Sigmoid colon (tissue), 7 donors: ENCODE results near the gene ANAPC5. TPM values are rescaled to one million over a fixed set of nuclear protein-coding genes. Genes with fewer than 3 reads are reported as not detected.

Experiments used
- DNase-seq: peaks from one replicate; pipeline ENCODE4 v3.0.0-alpha.2; 2019
- H3K27ac ChIP-seq, 4 donors: fragments of 200-600 bp; sonication (generic); one replicate each; pipeline ENCODE4 v1.5.1; 2016 to 2019; ENCODE audit warnings: mild to moderate bottlenecking in 1 of 4
- H3K27me3 ChIP-seq, 3 donors: fragments of 200-600 bp; sonication (generic); one replicate each; pipeline ENCODE4 v1.5.1; 2019; ENCODE audit warnings: mild to moderate bottlenecking in 1 of 3
- H3K36me3 ChIP-seq, 4 donors: fragments of 200-600 bp; sonication (generic); one replicate each; pipeline ENCODE4 v1.5.1; 2016 to 2019
- H3K4me1 ChIP-seq, 4 donors: fragments of 200-600 bp; sonication (generic); one replicate each; pipeline ENCODE4 v1.5.1; 2017 to 2019
- H3K4me3 ChIP-seq, 4 donors: fragments of 200-600 bp; sonication (generic); one replicate each; pipeline ENCODE4 v1.5.1; 2017 to 2019; ENCODE audit warnings: mild to moderate bottlenecking in 2 of 4, moderate library complexity in 1 of 4
- H3K9me3 ChIP-seq, 4 donors: fragments of 200-600 bp in 3 of 4; sonication (generic) in 3 of 4; one replicate each; pipeline versions ENCODE4 v1.5.1 to v1.6.1; 2013 to 2019
- CTCF ChIP-seq, 4 experiments: fragments of 450-650 bp in 3 of 4; fragments of 200-600 bp in 1 of 4; IDR thresholded peaks; one replicate each; pipeline ENCODE4 v1.5.1; 2016 to 2019; ENCODE audit warnings: antibody characterized with exemption in 4 of 4, mild to moderate bottlenecking in 3 of 4, moderate library complexity in 2 of 4
- EP300 ChIP-seq, 4 donors: sonication (generic); formaldehyde crosslinking; IDR thresholded peaks; one replicate each; pipeline ENCODE4 v1.6.1; 2017; ENCODE audit warnings: antibody characterized with exemption in 4 of 4
- POLR2A ChIP-seq, 2 donors: fragments of 450-650 bp; IDR thresholded peaks; one replicate each; pipeline ENCODE4 v1.6.1; 2016; ENCODE audit warnings: antibody characterized with exemption in 2 of 2, mild to moderate bottlenecking in 2 of 2, moderate library complexity in 2 of 2
- POLR2AphosphoS5 ChIP-seq, 4 donors: sonication (generic); formaldehyde crosslinking; IDR thresholded peaks; one replicate each; pipeline ENCODE4 v1.6.1; 2017; ENCODE audit warnings: antibody characterized with exemption in 4 of 4
- WGBS, 2 donors: extraction: QIAGEN DNeasy Blood & Tissue Kit; methylation state at CpG; one replicate each; pipeline ENCODE4 v1.1.7; 2013; 5-methylcytosine and 5-hydroxymethylcytosine counted together
- intact Hi-C: fragments of 100-400 bp; cut with DNase I; formaldehyde crosslinking; loops from one replicate; pipeline ENCODE4 v1.15.1; 2023
- polyA plus RNA-seq, 3 donors: library from polyadenylated mRNA; stranded (reverse); fragments of 200-250 nt; gene quantifications; one replicate each; pipeline ENCODE4 v1.2.3, GENCODE V29; 2013
- total RNA-seq, 4 donors: library from RNA; depleted of rRNA; stranded (reverse); fragments of >200 nt; gene quantifications; one replicate each; pipeline ENCODE4 v1.1.0, GENCODE V29; 2016
- donor health status: healthy with polysubstance abuse.
- donor health status: Bipolar disorder and iron deficiency.
- donor health status: healthy.

Gene ANAPC5
- total and polyA plus RNA-seq, 7 donors: 51.6 to 93.6 (median 76.0) TPM

- Histone ChIP-seq H3K27ac (peak overlapping the region in 3 of 4 donors; percentile 82 to 90 (median 85)), H3K36me3 (peaks cover 0 to 11% (median 0%) of the 10 kb centered on the region in 4 donors), H3K4me1 (peaks cover 0 to 34% (median 29%) of the 10 kb centered on the region in 4 donors), H3K9me3 (no peaks in the 10 kb centered on the region), H3K27me3 (no peaks in the 10 kb centered on the region), H3K4me3 (peak overlapping the region; percentile 72 to 97 (median 90))
- intact Hi-C loops: loop anchor here (10.0 kb wide), 1 partner anchor 90 kb away; no protein-coding TSS in a partner anchor
- TF ChIP-seq CTCF (IDR thresholded peaks at IDR 0.05) (no peak), EP300 (IDR thresholded peaks at IDR 0.05) (no peak), POLR2AphosphoS5 (IDR thresholded peaks at IDR 0.05) (no peak), POLR2A (IDR thresholded peaks at IDR 0.05) (no peak)
- no peak for DNase-seq
- 35% methylated on average over 7 of the region's 7 CpGs for WGBS, 2 donors
These were observed 57.0 kb downstream of the ANAPC5 start for GRCh38 chr12:121295116-121295745.

DNA sequence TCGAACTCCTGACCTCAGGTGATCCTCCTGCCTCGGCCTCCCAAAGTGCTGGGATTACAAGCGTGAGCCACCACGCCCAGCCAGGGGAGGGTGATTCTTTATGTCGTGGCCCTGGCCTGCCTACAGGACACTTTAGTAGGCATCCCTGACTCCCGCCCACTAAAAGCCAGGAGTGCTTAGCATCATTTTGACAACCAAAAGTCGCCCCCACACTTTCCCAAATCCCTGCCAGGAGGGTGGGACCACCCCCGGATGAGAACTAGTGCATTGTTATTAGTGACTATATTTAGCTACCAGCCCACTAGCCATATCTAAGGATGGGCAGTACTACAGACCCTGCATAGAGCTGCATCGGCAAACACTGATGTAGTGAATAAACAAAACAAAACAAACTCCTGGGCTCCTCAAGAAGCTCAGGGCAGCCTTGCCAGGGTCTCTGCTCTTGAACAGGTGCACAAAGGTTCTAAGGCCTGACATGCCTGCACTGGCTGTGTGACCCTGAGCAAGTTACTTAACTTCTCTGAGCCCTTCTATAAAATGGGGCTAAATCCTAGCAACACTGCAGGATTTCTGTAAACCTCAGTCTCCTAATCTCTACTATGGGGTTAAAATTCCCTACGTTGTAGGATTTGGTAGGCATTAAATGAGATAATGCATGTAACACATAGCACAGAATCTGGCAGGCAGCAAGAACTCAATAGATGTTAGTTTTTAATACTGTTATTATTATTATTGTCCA lies 57.9 kb downstream of the ANAPC5 start:
- H3K4me3 ChIP-seq: no peak overlapping the region
- WGBS, 2 donors: 85 to 93% methylated on average over 10 of the region's 10 CpGs
- no peak for DNase-seq
- no peaks in the 10 kb centered on the region for H3K27me3 ChIP-seq
- H3K4me1 ChIP-seq: peaks cover 0 to 34% (median 28%) of the 10 kb centered on the region in 4 donors
- no peak overlapping the region for H3K27ac ChIP-seq
- intact Hi-C loops: loop anchor here (10.0 kb wide), 1 partner anchor 90 kb away; no protein-coding TSS in a partner anchor
- H3K9me3 ChIP-seq: no peaks in the 10 kb centered on the region
- TF ChIP-seq POLR2A (IDR thresholded peaks at IDR 0.05): no peak
- TF ChIP-seq EP300 (IDR thresholded peaks at IDR 0.05): no peak
- TF ChIP-seq CTCF (IDR thresholded peaks at IDR 0.05): no peak
- TF ChIP-seq POLR2AphosphoS5 (IDR thresholded peaks at IDR 0.05): no peak
- peaks cover 0 to 11% (median 0%) of the 10 kb centered on the region in 4 donors for H3K36me3 ChIP-seq

DNA sequence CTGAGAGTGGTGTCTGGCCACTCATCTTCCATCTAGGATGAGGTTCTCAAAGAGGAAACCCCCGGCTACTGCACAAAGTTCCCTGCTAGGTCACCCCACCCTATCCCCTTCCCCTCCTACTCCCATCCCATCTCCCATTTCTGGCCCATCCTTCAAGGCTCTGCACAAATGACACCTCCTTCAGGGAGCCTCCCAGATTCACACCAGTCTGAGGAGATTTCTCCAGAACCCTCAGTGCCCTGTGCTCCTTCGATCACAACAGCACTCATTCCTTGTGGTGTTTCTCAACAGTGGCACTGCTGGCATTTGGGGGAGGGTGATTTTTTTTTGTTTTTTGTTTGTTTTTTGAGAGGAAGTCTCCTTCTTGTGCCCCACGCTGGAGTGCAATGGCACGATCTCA lies 58.6 kb downstream of the ANAPC5 start:
- WGBS, 2 donors: 92 to 97% methylated on average over 4 of the region's 4 CpGs
- Histone ChIP-seq H3K36me3 (peaks cover 0 to 11% (median 0%) of the 10 kb centered on the region in 4 donors), H3K4me1 (peaks cover 0 to 38% (median 31%) of the 10 kb centered on the region in 4 donors), H3K9me3 (no peaks in the 10 kb centered on the region), H3K27ac (no peak overlapping the region), H3K27me3 (no peaks in the 10 kb centered on the region), H3K4me3 (no peak overlapping the region)
- TF ChIP-seq POLR2A (IDR thresholded peaks at IDR 0.05): no peak
- no peak for TF ChIP-seq POLR2AphosphoS5 (IDR thresholded peaks at IDR 0.05)
- TF ChIP-seq EP300 (IDR thresholded peaks at IDR 0.05): no peak
- TF ChIP-seq CTCF (IDR thresholded peaks at IDR 0.05): no peak
- intact Hi-C loops: loop anchor here (10.0 kb wide), 1 partner anchor 89 kb away; no protein-coding TSS in a partner anchor
- DNase-seq: no peak

DNA sequence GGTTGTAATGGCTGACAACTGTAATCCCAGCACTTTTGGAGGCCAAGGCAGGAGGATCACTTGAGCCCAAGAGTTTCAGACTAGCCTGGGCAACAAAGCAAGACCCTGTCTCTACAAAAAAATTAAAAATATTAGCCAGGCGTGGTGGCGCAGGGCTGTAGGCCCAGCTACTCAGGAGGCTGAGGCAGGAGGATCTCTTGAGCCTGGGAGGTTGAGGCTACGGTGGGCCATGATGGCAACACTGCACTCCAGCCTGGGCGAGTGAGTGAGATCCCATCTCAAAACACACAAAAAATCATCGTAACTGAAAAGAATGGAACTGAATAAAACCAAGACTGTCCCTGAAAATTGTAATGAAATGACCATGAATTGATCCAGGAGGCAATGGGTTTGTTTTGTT lies 61.8 kb downstream of the ANAPC5 start:
- peaks cover 0 to 25% (median 20%) of the 10 kb centered on the region in 4 donors for H3K4me1 ChIP-seq
- no peaks in the 10 kb centered on the region for H3K27me3 ChIP-seq
- no peak overlapping the region for H3K4me3 ChIP-seq
- peaks cover 0 to 11% (median 0%) of the 10 kb centered on the region in 4 donors for H3K36me3 ChIP-seq
- TF ChIP-seq POLR2AphosphoS5 (IDR thresholded peaks at IDR 0.05) (no peak), CTCF (IDR thresholded peaks at IDR 0.05) (no peak), POLR2A (IDR thresholded peaks at IDR 0.05) (no peak), EP300 (IDR thresholded peaks at IDR 0.05) (no peak)
- no peak overlapping the region for H3K27ac ChIP-seq
- DNase-seq: no peak
- no peaks in the 10 kb centered on the region for H3K9me3 ChIP-seq
- 97 to 98% methylated on average over 5 of the region's 5 CpGs for WGBS, 2 donors
- intact Hi-C loops: loop anchor here (10.0 kb wide), 1 partner anchor 86 kb away; no protein-coding TSS in a partner anchor
